Panc1 (cell line): ENCODE results near the gene DOCK1. TPM values are rescaled to one million over a fixed set of nuclear protein-coding genes. Genes with fewer than 3 reads are reported as not detected.

Experiments
- ATAC-seq: fragments of 200-7000 bp; cut with Tn5 transposase; 2 replicates; pipeline ENCODE4 v1.9.1; 2020; ENCODE audit warnings: mild to moderate bottlenecking, moderate library complexity
- BruUV-seq: library from RNA; stranded (reverse); fragments of 400-500 nt; replicated peaks from 2 replicates; lab custom pipeline; 2021; lab: Mats Ljungman, UMichigan
- CTCF ChIA-PET: fragments of 300-600 bp; sonication (Branson Sonifier 250); formaldehyde crosslinking; loops from one replicate; lab custom pipeline; 2022; ENCODE audit warnings: antibody characterized with exemption; lab: Charles Lee
- POLR2A ChIA-PET: fragments of 300-600 bp; sonication (Branson Sonifier 250); formaldehyde crosslinking; loops from one replicate; lab custom pipeline; 2022; ENCODE audit warnings: antibody characterized with exemption; lab: Charles Lee
- DNase-seq: peaks from one replicate; pipeline ENCODE4 v3.0.0-alpha.2; 2010; ENCODE audit warnings: low read depth, low spot score
- H3K27ac ChIP-seq: 2 replicates; pipeline ENCODE4 v1.5.1; 2011; ENCODE audit warnings: mild to moderate bottlenecking, low read length, inconsistent platforms
- H3K27me3 ChIP-seq: fragments of 200-500 bp; sonication (Bioruptor generic); 2 replicates; pipeline ENCODE4 v1.6.0; 2014; ENCODE audit warnings: low read length, inconsistent platforms; ENCODE audit not compliant: control insufficient read depth, insufficient read depth
- H3K36me3 ChIP-seq: fragments of 200-500 bp; sonication (Bioruptor generic); 2 replicates; pipeline ENCODE4 v1.5.1; 2014; ENCODE audit warnings: inconsistent platforms, mild to moderate bottlenecking, low read length, moderate library complexity; ENCODE audit not compliant: control insufficient read depth, insufficient read depth
- H3K4me1 ChIP-seq: 2 replicates; pipeline ENCODE4 v1.5.1; 2011; ENCODE audit warnings: inconsistent platforms, mild to moderate bottlenecking, low read length, moderate library complexity; ENCODE audit not compliant: control insufficient read depth, insufficient read depth
- H3K4me3 ChIP-seq, 2 experiments: 2 replicates each; pipeline ENCODE4 v1.5.1; 2011 to 2012; ENCODE audit warnings: low read depth in 2 of 2, low read length in 2 of 2, mild to moderate bottlenecking in 2 of 2, inconsistent platforms in 1 of 2, moderate library complexity in 1 of 2
- H3K9me3 ChIP-seq: fragments of 200-500 bp; sonication (Bioruptor generic); 2 replicates; pipeline ENCODE4 v1.5.1; 2014; ENCODE audit warnings: low read depth, mild to moderate bottlenecking, inconsistent platforms, low read length, moderate library complexity; ENCODE audit not compliant: control insufficient read depth, insufficient read depth
- POLR2AphosphoS5 ChIP-seq: IDR thresholded peaks from 2 replicates; pipeline ENCODE4 v1.6.1; 2012; ENCODE audit warnings: mild to moderate bottlenecking, low read depth, low read length, moderate library complexity
- SIN3A ChIP-seq: IDR thresholded peaks from 2 replicates; pipeline ENCODE4 v1.6.1; 2012; ENCODE audit warnings: low read depth, mild to moderate bottlenecking, low read length, moderate library complexity, borderline replicate concordance; ENCODE audit not compliant: insufficient read depth
- TCF7L2 ChIP-seq: IDR thresholded peaks from 2 replicates; pipeline ENCODE4 v1.6.1; 2011; ENCODE audit warnings: mild to moderate bottlenecking, low read depth, low read length, inconsistent platforms
- in situ Hi-C: cut with HindIII; loops from 2 replicates; pipeline ENCODE4 v1.10.0; 2016; ENCODE audit warnings: low sequenced_read_pairs, low pct_unique_long_range_greater_than_20kb
- intact Hi-C: fragments of 100-400 bp; cut with micrococcal nuclease; formaldehyde crosslinking; loops from one replicate; pipeline ENCODE4 v1.10.0; 2022; ENCODE audit not compliant: unreplicated experiment
- total RNA-seq: library from RNA; stranded (reverse); gene quantifications from one replicate; pipeline ENCODE4 v1.2.1, GENCODE V29; 2021; ENCODE audit not compliant: unreplicated experiment
- TF ChIP-seq, protein P1 (sequence below): fragments of 450-650 bp; IDR thresholded peaks from 2 replicates; pipeline ENCODE4 v1.5.1; 2017; ENCODE audit warnings: mild to moderate bottlenecking
- TF ChIP-seq, protein P2 (sequence below), 2 experiments: IDR thresholded peaks; 2 replicates each; pipeline ENCODE4 v1.6.1; 2011 to 2012; ENCODE audit warnings: low read depth in 2 of 2, control low read depth in 1 of 2, low read length in 1 of 2, mild to moderate bottlenecking in 1 of 2, moderate library complexity in 1 of 2; ENCODE audit not compliant: insufficient read depth in 1 of 2

DOCK1 gene
- total RNA-seq, 1 experiment from 2014 or later = 67.6 TPM

DNA sequence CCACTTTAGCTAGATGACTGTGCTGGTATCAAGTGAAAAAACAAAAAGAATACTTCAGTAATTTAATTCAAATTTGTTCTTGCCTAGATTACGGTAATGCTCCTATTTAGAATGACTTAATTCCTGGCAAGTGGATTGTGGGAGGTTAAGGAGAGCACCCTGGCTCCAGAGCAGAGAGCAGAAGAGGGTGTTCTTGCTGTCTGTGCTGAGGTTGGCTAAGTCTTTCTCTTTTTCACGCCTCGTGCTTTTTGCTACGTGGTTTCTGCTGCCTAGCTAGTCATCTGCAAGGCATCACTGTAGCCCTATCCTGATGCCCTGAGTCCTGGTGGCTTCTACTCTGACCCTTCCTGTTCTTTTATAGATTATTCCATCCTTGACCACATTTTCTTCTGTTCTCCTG, 189.8 kb downstream of the DOCK1 start:
- Histone ChIP-seq H3K36me3 (no peaks in the 10 kb centered on the region), H3K4me3 (no peak overlapping the region), H3K27ac (no peak overlapping the region), H3K27me3 (no peaks in the 10 kb centered on the region), H3K9me3 (no peaks in the 10 kb centered on the region), H3K4me1 (no peaks in the 10 kb centered on the region)
- TF ChIP-seq, protein P1, sequence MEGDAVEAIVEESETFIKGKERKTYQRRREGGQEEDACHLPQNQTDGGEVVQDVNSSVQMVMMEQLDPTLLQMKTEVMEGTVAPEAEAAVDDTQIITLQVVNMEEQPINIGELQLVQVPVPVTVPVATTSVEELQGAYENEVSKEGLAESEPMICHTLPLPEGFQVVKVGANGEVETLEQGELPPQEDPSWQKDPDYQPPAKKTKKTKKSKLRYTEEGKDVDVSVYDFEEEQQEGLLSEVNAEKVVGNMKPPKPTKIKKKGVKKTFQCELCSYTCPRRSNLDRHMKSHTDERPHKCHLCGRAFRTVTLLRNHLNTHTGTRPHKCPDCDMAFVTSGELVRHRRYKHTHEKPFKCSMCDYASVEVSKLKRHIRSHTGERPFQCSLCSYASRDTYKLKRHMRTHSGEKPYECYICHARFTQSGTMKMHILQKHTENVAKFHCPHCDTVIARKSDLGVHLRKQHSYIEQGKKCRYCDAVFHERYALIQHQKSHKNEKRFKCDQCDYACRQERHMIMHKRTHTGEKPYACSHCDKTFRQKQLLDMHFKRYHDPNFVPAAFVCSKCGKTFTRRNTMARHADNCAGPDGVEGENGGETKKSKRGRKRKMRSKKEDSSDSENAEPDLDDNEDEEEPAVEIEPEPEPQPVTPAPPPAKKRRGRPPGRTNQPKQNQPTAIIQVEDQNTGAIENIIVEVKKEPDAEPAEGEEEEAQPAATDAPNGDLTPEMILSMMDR = no peak
- TF ChIP-seq POLR2AphosphoS5 = no peak
- no peak for TF ChIP-seq SIN3A
- TF ChIP-seq, protein P2, sequence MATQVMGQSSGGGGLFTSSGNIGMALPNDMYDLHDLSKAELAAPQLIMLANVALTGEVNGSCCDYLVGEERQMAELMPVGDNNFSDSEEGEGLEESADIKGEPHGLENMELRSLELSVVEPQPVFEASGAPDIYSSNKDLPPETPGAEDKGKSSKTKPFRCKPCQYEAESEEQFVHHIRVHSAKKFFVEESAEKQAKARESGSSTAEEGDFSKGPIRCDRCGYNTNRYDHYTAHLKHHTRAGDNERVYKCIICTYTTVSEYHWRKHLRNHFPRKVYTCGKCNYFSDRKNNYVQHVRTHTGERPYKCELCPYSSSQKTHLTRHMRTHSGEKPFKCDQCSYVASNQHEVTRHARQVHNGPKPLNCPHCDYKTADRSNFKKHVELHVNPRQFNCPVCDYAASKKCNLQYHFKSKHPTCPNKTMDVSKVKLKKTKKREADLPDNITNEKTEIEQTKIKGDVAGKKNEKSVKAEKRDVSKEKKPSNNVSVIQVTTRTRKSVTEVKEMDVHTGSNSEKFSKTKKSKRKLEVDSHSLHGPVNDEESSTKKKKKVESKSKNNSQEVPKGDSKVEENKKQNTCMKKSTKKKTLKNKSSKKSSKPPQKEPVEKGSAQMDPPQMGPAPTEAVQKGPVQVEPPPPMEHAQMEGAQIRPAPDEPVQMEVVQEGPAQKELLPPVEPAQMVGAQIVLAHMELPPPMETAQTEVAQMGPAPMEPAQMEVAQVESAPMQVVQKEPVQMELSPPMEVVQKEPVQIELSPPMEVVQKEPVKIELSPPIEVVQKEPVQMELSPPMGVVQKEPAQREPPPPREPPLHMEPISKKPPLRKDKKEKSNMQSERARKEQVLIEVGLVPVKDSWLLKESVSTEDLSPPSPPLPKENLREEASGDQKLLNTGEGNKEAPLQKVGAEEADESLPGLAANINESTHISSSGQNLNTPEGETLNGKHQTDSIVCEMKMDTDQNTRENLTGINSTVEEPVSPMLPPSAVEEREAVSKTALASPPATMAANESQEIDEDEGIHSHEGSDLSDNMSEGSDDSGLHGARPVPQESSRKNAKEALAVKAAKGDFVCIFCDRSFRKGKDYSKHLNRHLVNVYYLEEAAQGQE (IDR thresholded peaks at IDR 0.05; ENCODE audit: insufficient read depth in 1 of 2, low read depth in 2 of 2, low read length in 1 of 2) = no peak
- TF ChIP-seq TCF7L2 = no peak
- ChIA-PET CTCF (no interaction called here), POLR2A (no interaction called here)
- no peak for DNase-seq
- intact Hi-C loops = no loop called here
- in situ Hi-C loops = no loop called here
- ATAC-seq = no peak
- BruUV-seq = no TSS peak

DNA sequence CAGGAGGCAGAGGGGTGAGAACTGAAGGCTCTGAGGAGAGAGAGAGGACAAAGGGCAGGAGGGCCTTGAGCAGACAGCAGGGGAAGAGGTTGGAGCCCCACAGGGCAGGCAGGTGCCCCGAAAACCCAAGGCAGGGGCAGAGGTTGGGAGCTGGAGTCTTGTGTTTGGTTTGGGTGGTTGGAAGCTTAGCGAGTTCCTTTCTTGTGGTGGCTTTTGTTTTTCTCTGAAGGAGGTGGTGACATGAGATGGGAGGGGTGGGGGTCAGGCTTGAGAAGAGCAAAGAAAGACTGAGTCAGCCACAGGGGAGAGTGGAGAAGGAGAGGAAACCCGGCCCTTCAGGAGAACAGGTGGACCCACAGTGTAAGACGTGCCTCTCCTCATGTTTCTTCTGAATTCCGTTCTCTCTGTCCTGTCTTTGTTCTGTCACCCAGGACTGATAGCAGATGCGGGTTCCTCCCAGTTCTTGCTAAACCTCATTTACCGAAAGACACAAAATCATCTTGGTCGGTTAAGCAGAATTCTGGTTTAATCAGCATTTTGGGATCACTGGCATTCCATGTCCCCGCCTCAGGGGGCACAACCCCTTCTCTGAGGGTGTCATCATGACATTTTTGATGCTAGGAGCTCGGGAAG, 195.9 kb downstream of the DOCK1 start:
- ATAC-seq (no peak), DNase-seq (no peak)
- in situ Hi-C loops (no loop called here), intact Hi-C loops (no loop called here)
- Histone ChIP-seq H3K27ac (no peak overlapping the region), H3K4me1 (no peaks in the 10 kb centered on the region), H3K9me3 (no peaks in the 10 kb centered on the region), H3K27me3 (no peaks in the 10 kb centered on the region), H3K4me3 (no peak overlapping the region), H3K36me3 (no peaks in the 10 kb centered on the region)
- ChIA-PET POLR2A (no interaction called here), CTCF (no interaction called here)
- TF ChIP-seq TCF7L2 (no peak), SIN3A (no peak), POLR2AphosphoS5 (no peak)
- TF ChIP-seq, protein P2 (IDR thresholded peaks at IDR 0.05; ENCODE audit: insufficient read depth in 1 of 2, low read depth in 2 of 2, low read length in 1 of 2) = no peak
- TF ChIP-seq, protein P1 = no peak
- BruUV-seq = no TSS peak
